WI38 (cell line): ENCODE measurements around the gene PNLIPRP3.

Experiments used
- H3K4me3 ChIP-seq: 2 replicates; pipeline ENCODE4 v1.5.1; 2011; ENCODE audit warnings: low read depth, mild to moderate bottlenecking, control low read depth, low read length
- TF ChIP-seq, protein P1 (sequence below): IDR thresholded peaks from 2 replicates; pipeline ENCODE4 v1.5.1; 2012; ENCODE audit warnings: low read depth, mild to moderate bottlenecking, control low read depth, low read length

The PNLIPRP3 gene

GRCh38 chr10:116450861-116451260 is 23.2 kb downstream of the PNLIPRP3 start:
- TF ChIP-seq, protein P1, sequence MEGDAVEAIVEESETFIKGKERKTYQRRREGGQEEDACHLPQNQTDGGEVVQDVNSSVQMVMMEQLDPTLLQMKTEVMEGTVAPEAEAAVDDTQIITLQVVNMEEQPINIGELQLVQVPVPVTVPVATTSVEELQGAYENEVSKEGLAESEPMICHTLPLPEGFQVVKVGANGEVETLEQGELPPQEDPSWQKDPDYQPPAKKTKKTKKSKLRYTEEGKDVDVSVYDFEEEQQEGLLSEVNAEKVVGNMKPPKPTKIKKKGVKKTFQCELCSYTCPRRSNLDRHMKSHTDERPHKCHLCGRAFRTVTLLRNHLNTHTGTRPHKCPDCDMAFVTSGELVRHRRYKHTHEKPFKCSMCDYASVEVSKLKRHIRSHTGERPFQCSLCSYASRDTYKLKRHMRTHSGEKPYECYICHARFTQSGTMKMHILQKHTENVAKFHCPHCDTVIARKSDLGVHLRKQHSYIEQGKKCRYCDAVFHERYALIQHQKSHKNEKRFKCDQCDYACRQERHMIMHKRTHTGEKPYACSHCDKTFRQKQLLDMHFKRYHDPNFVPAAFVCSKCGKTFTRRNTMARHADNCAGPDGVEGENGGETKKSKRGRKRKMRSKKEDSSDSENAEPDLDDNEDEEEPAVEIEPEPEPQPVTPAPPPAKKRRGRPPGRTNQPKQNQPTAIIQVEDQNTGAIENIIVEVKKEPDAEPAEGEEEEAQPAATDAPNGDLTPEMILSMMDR: no peak
- H3K4me3 ChIP-seq: no peak overlapping the region

GRCh38 chr10:116451711-116452337 is 24.2 kb downstream of the PNLIPRP3 start:
- TF ChIP-seq, protein P1: no peak
- H3K4me3 ChIP-seq: no peak overlapping the region

GRCh38 chr10:116452338-116452720 is 24.7 kb downstream of the PNLIPRP3 start:
- TF ChIP-seq, protein P1: no peak
- no peak overlapping the region for H3K4me3 ChIP-seq

- TF ChIP-seq, protein P1: no peak
- no peak overlapping the region for H3K4me3 ChIP-seq
These were observed 29.8 kb downstream of the PNLIPRP3 start for GRCh38 chr10:116457488-116457887.

- H3K4me3 ChIP-seq: no peak overlapping the region
- TF ChIP-seq, protein P1: no peak
These were observed 32.6 kb downstream of the PNLIPRP3 start for GRCh38 chr10:116460219-116460618.

GRCh38 chr10:116461680-116462079 is 34.0 kb downstream of the PNLIPRP3 start:
- TF ChIP-seq, protein P1: no peak
- H3K4me3 ChIP-seq: no peak overlapping the region

GRCh38 chr10:116464257-116464656 is 36.6 kb downstream of the PNLIPRP3 start:
- TF ChIP-seq, protein P1: no peak
- no peak overlapping the region for H3K4me3 ChIP-seq
